SK-N-SH (cell line): ENCODE measurements around the gene CCDC38. TPM values are rescaled to one million over a fixed set of nuclear protein-coding genes. Genes with fewer than 3 reads are reported as not detected.
"Not testable (repeated sequence)": the region's sequence is repeated elsewhere in the genome, so short reads cannot be mapped to it uniquely, and the experiment has no call there.

Experiments
- CTCF ChIA-PET: fragments of 300-600, 350-600 bp; formaldehyde crosslinking; extraction: SDS; loops from one replicate; lab custom pipeline; 2021; lab: Yijun Ruan, JAX
- POLR2A ChIA-PET: fragments of 350-600 bp; sonication (Branson Sonifier 250); formaldehyde crosslinking; extraction: SDS; loops from one replicate; lab custom pipeline; 2020; ENCODE audit warnings: antibody characterized with exemption, inconsistent platforms; lab: Yijun Ruan, JAX
- DNase-seq: peaks from one replicate; pipeline ENCODE4 v3.0.0; 2012
- H2AFZ ChIP-seq: fragments of 200-600 bp; sonication (generic); 2 replicates; pipeline ENCODE4 v1.8.1; 2016; ENCODE audit warnings: antibody characterized with exemption, mild to moderate bottlenecking, low read depth
- H3F3A ChIP-seq: fragments of 200-600 bp; sonication (generic); replicated peaks from 2 replicates; pipeline ENCODE3; 2016; ENCODE audit warnings: antibody characterized with exemption, mild to moderate bottlenecking; ENCODE audit not compliant: insufficient read depth
- H3K27ac ChIP-seq, 2 experiments: fragments of 200-500 bp in 1 of 2; fragments of 200-600 bp in 1 of 2; sonication (Bioruptor generic) in 1 of 2; sonication (generic), shearing (Covaris generic) in 1 of 2; 2 replicates each; pipeline versions ENCODE4 v1.5.1 to v1.6.1; 2014 to 2016; ENCODE audit warnings: low read depth in 2 of 2, inconsistent platforms in 1 of 2, low read length in 1 of 2, mild to moderate bottlenecking in 1 of 2, mixed read lengths in 1 of 2
- H3K27me3 ChIP-seq: fragments of 200-600 bp; sonication (generic), shearing (Covaris generic); 2 replicates; pipeline ENCODE4 v1.6.1; 2016; ENCODE audit warnings: mixed run types; ENCODE audit not compliant: insufficient read depth
- H3K36me3 ChIP-seq, 2 experiments: fragments of 200-500 bp in 1 of 2; fragments of 200-600 bp in 1 of 2; sonication (Bioruptor generic) in 1 of 2; sonication (generic) in 1 of 2; replicated peaks in 1 of 2; 2 replicates each; pipeline versions ENCODE3 to v1.5.1; 2014 to 2016; ENCODE audit warnings: low read length in 1 of 2, mild to moderate bottlenecking in 1 of 2; ENCODE audit not compliant: insufficient read depth in 2 of 2, control insufficient read depth in 1 of 2
- H3K4me1 ChIP-seq, 2 experiments: fragments of 200-500 bp in 1 of 2; fragments of 200-600 bp in 1 of 2; sonication (Bioruptor generic) in 1 of 2; sonication (generic), shearing (Covaris generic) in 1 of 2; 2 replicates each; pipeline versions ENCODE4 v1.5.1 to v1.6.1; 2014 to 2016; ENCODE audit warnings: low read depth in 1 of 2, low read length in 1 of 2, mixed run types in 1 of 2; ENCODE audit not compliant: insufficient read depth in 2 of 2, control insufficient read depth in 1 of 2
- H3K4me2 ChIP-seq: fragments of 200-600 bp; sonication (generic), shearing (Covaris generic); 2 replicates; pipeline ENCODE4 v1.6.1; 2017; ENCODE audit warnings: mixed run types
- H3K4me3 ChIP-seq, 2 experiments: fragments of 200-500 bp in 1 of 2; fragments of 200-600 bp in 1 of 2; sonication (Bioruptor generic) in 1 of 2; sonication (generic), shearing (Covaris generic) in 1 of 2; 2 replicates each; pipeline versions ENCODE4 v1.5.1 to v1.8.1; 2014 to 2016; ENCODE audit warnings: low read depth in 2 of 2, inconsistent platforms in 1 of 2, low read length in 1 of 2, mild to moderate bottlenecking in 1 of 2, mixed read lengths in 1 of 2, moderate library complexity in 1 of 2
- H3K79me2 ChIP-seq: fragments of 200-600 bp; sonication (generic); 2 replicates; pipeline ENCODE4 v1.8.1; 2017; ENCODE audit warnings: mild to moderate bottlenecking; ENCODE audit not compliant: insufficient read depth
- H3K9ac ChIP-seq: fragments of 200-600 bp; sonication (generic); 2 replicates; pipeline ENCODE4 v1.6.1; 2017; ENCODE audit warnings: mixed run types
- H3K9me2 ChIP-seq: fragments of 200-600 bp; sonication (generic); 2 replicates; pipeline ENCODE4 v1.6.1; 2017; ENCODE audit warnings: mixed run types
- H3K9me3 ChIP-seq: fragments of 200-600 bp; sonication (generic); 2 replicates; pipeline ENCODE4 v1.6.1; 2017; ENCODE audit warnings: mixed run types, mild to moderate bottlenecking, moderate library complexity
- H4K20me1 ChIP-seq: fragments of 200-600 bp; sonication (generic); 2 replicates; pipeline ENCODE4 v1.6.1; 2017; ENCODE audit warnings: mild to moderate bottlenecking, mixed run types; ENCODE audit not compliant: insufficient read depth
- EP300 ChIP-seq, 2 experiments: IDR thresholded peaks; 2 replicates each; pipeline versions ENCODE4 v1.4.0 to v1.6.1; 2012; ENCODE audit warnings: borderline replicate concordance in 1 of 2, low read depth in 1 of 2, low read length in 1 of 2
- EZH2phosphoT487 ChIP-seq: fragments of 200-600 bp; sonication (generic); IDR thresholded peaks from 2 replicates; pipeline ENCODE4 v1.6.1; 2017; ENCODE audit warnings: low read depth, mixed run types, mild to moderate bottlenecking, antibody characterized with exemption, moderate library complexity, borderline replicate concordance
- FOSL2 ChIP-seq: IDR thresholded peaks from 2 replicates; pipeline ENCODE4 v1.4.0; 2012; ENCODE audit warnings: low read depth, mild to moderate bottlenecking, moderate library complexity, borderline replicate concordance
- FOXJ3 ChIP-seq: sonication (generic); formaldehyde crosslinking; IDR thresholded peaks from 2 replicates; pipeline ENCODE4 v1.5.1; 2020; ENCODE audit warnings: mild to moderate bottlenecking, missing genetic modification reagents
- FOXM1 ChIP-seq: IDR thresholded peaks from 2 replicates; pipeline ENCODE4 v1.4.0; 2012; ENCODE audit warnings: low read depth, mild to moderate bottlenecking
- GABPA ChIP-seq: IDR thresholded peaks from 2 replicates; pipeline ENCODE4 v1.4.0; 2012; ENCODE audit warnings: low read depth, mild to moderate bottlenecking
- MAX ChIP-seq: IDR thresholded peaks from 2 replicates; pipeline ENCODE4 v1.4.0; 2012; ENCODE audit warnings: low read depth
- MXI1 ChIP-seq: IDR thresholded peaks from 2 replicates; pipeline ENCODE4 v1.6.1; 2012; ENCODE audit warnings: mild to moderate bottlenecking, low read depth, low read length, improper control_type of control experiment
- NFIC ChIP-seq: IDR thresholded peaks from 2 replicates; pipeline ENCODE4 v1.4.0; 2012; ENCODE audit warnings: borderline replicate concordance
- NRF1 ChIP-seq: IDR thresholded peaks from 2 replicates; pipeline ENCODE4 v1.6.1; 2012; ENCODE audit warnings: low read depth, mild to moderate bottlenecking, low read length
- PBX3 ChIP-seq: IDR thresholded peaks from 2 replicates; pipeline ENCODE4; 2012
- POLR2AphosphoS5 ChIP-seq: IDR thresholded peaks from 2 replicates; pipeline ENCODE4 v1.6.1; 2012; ENCODE audit warnings: low read depth, low read length
- RAD21 ChIP-seq: IDR thresholded peaks from 2 replicates; pipeline ENCODE4 v1.6.1; 2012; ENCODE audit warnings: mild to moderate bottlenecking, low read length
- SMC3 ChIP-seq: IDR thresholded peaks from 2 replicates; pipeline ENCODE4 v1.6.1; 2012; ENCODE audit warnings: low read depth, low read length, improper control_type of control experiment
- TCF12 ChIP-seq: IDR thresholded peaks from 2 replicates; pipeline ENCODE4 v1.4.0; 2012
- ZBTB33 ChIP-seq: IDR thresholded peaks from 2 replicates; pipeline ENCODE4 v1.4.0; 2012; ENCODE audit warnings: low read depth, borderline replicate concordance
- WGBS: methylation state at CpG from one replicate; pipeline ENCODE4 v1.1.6; 2017; ENCODE audit warnings: low lambda C conversion rate; 5-methylcytosine and 5-hydroxymethylcytosine counted together
- polyA plus RNA-seq, 3 experiments: library from polyadenylated mRNA; depleted of rRNA; stranded (reverse); fragments of >200 nt; gene quantifications; 2 replicates each; pipeline ENCODE4 v1.2.3, GENCODE V29; 2012
- TF ChIP-seq, protein P1 (sequence below): IDR thresholded peaks from 2 replicates; pipeline ENCODE4 v1.4.0; 2012; ENCODE audit warnings: low read depth, borderline replicate concordance
- TF ChIP-seq, protein P2 (sequence below): fragments of 200-600 bp; sonication (generic); IDR thresholded peaks from 2 replicates; pipeline ENCODE4 v1.6.1; 2017; ENCODE audit warnings: antibody characterized with exemption, mild to moderate bottlenecking, moderate library complexity

CCDC38 gene
- polyA plus RNA-seq, 1 of the 3 experiments (the other 2 are of a cell fraction), result not detected

DNA sequence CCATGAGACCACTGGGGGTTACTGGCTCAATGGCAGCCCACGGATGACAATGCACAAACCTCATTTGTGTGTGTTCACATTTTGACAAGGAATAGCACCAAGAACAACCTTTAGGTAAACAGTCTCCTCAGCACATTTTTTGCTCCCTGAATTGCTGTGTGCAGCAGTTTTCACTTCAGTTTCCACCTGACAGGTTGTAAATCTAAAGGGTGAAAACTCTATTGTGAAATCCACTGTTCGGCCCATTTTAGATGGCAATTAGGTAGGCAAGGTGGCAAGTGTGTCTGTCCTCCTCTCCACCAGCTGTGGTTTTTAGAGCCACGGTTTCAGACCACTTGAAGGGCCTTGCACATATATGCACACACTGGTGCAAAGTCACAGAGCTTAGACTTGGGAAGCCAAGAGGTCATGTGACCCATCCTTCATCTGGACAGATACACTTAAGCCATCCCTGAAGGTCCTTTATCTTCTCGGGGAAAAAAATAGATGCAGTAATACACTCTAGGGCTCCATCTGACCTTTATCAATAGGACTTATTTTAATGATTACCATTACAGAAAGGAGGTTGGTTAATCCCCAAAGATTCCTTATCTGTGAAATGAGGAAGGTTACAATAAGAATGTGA is 30.5 kb upstream of the CCDC38 start (continued):
- TF ChIP-seq, protein P1, sequence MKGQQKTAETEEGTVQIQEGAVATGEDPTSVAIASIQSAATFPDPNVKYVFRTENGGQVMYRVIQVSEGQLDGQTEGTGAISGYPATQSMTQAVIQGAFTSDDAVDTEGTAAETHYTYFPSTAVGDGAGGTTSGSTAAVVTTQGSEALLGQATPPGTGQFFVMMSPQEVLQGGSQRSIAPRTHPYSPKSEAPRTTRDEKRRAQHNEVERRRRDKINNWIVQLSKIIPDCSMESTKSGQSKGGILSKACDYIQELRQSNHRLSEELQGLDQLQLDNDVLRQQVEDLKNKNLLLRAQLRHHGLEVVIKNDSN, result no peak
- TF ChIP-seq FOSL2 (no peak), FOXM1 (no peak), EZH2phosphoT487 (no peak), FOXJ3 (CRISPR knock-in tag) (no peak), TCF12 (no peak), RAD21 (no peak), SMC3 (no peak), MXI1 (no peak), NRF1 (no peak), PBX3 (no peak), MAX (no peak), GABPA (no peak)

DNA sequence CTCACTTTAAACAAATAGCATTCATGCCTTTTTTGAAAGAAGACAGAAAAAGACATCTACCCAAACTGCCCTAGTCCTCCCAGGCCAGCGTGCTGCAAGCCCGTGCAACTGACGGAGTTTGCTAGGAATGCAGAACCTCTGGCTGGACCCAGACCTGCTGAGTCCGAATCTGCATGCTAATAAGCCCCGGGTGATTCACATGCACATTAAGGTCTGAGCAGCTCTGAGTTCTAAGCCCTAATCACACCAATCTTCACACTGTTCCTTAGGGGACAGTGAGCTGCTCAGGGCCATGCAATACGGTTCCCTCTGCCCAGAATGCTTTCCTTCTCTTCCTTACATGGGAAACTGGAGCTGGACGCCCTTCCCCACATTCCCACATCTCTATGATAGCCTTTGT is 28.5 kb upstream of the CCDC38 start:
- Histone ChIP-seq H3K4me2 (no peak overlapping the region), H2AFZ (no peak overlapping the region), H4K20me1 (no peaks in the 10 kb centered on the region), H3K36me3 (no peaks in the 10 kb centered on the region), H3F3A (no peaks in the 10 kb centered on the region), H3K9me3 (no peaks in the 10 kb centered on the region), H3K4me3 (no peak overlapping the region), H3K27me3 (no peaks in the 10 kb centered on the region; the same call in 1 of the 2 replicates), H3K27ac (no peak overlapping the region), H3K9me2 (no peaks in the 10 kb centered on the region), H3K4me1 (peaks cover 0 to 6% of the 10 kb centered on the region in 2 experiments; a peak in 2 of 4 replicates), H3K9ac (no peak overlapping the region), H3K79me2 (no peaks in the 10 kb centered on the region)
- DNase-seq, result no peak
- CTCF ChIA-PET, result interaction anchor here (1.6 kb wide), 1 partner anchor 28 kb away, joined by 5 read pairs; no protein-coding TSS in a partner anchor
- TF ChIP-seq, protein P2, sequence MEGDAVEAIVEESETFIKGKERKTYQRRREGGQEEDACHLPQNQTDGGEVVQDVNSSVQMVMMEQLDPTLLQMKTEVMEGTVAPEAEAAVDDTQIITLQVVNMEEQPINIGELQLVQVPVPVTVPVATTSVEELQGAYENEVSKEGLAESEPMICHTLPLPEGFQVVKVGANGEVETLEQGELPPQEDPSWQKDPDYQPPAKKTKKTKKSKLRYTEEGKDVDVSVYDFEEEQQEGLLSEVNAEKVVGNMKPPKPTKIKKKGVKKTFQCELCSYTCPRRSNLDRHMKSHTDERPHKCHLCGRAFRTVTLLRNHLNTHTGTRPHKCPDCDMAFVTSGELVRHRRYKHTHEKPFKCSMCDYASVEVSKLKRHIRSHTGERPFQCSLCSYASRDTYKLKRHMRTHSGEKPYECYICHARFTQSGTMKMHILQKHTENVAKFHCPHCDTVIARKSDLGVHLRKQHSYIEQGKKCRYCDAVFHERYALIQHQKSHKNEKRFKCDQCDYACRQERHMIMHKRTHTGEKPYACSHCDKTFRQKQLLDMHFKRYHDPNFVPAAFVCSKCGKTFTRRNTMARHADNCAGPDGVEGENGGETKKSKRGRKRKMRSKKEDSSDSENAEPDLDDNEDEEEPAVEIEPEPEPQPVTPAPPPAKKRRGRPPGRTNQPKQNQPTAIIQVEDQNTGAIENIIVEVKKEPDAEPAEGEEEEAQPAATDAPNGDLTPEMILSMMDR, result no peak
- TF ChIP-seq ZBTB33, result no peak
- no peak for TF ChIP-seq MXI1
- no peak for TF ChIP-seq POLR2AphosphoS5
- TF ChIP-seq, protein P1, result no peak
- TF ChIP-seq NFIC, result no peak
- TF ChIP-seq SMC3, result no peak
- TF ChIP-seq GABPA, result no peak
- TF ChIP-seq EP300 (IDR thresholded peaks at IDR 0.05; ENCODE audit: borderline replicate concordance in 1 of 2, low read depth in 1 of 2, low read length in 1 of 2), result no peak
- 82% methylated on average over 7 of the region's 7 CpGs for WGBS
- POLR2A ChIA-PET, result no interaction called here

GRCh38 chr12:95969116-95969515 is 26.7 kb upstream of the CCDC38 start:
- 80% methylated on average over 1 of the region's 28 CpGs for WGBS
- POLR2A ChIA-PET, CTCF ChIA-PET: not testable (repeated sequence)

More at GRCh38 chr12:95969116-95969515, 26.7 kb upstream of the CCDC38 start:
- H3K4me2 ChIP-seq, DNase-seq, H3F3A ChIP-seq, H3K27ac ChIP-seq, H4K20me1 ChIP-seq, H2AFZ ChIP-seq, H3K27me3 ChIP-seq, H3K36me3 ChIP-seq, H3K79me2 ChIP-seq, H3K9me3 ChIP-seq, H3K9ac ChIP-seq, H3K4me3 ChIP-seq, H3K9me2 ChIP-seq, H3K4me1 ChIP-seq: not testable (repeated sequence)
